Karpas-422 (cell line): ENCODE results near the gene RAD51B. TPM values are rescaled to one million over a fixed set of nuclear protein-coding genes. Genes with fewer than 3 reads are reported as not detected.

Source experiments
- DNase-seq: peaks from one replicate; pipeline ENCODE4 v3.0.0-alpha.2; 2015
- H2AFZ ChIP-seq: fragments of 200-600 bp; sonication (generic); 2 replicates; pipeline ENCODE4 v1.6.1; 2014; ENCODE audit warnings: antibody characterized with exemption, low read length, mixed read lengths
- H3K27ac ChIP-seq: fragments of 200-600 bp; sonication (generic); 2 replicates; pipeline ENCODE4 v1.5.1; 2014; ENCODE audit warnings: mild to moderate bottlenecking, low read length, moderate library complexity
- H3K27me3 ChIP-seq: fragments of 200-600 bp; sonication (generic); 2 replicates; pipeline ENCODE4 v1.6.1; 2014; ENCODE audit warnings: low read length, mixed read lengths
- H3K36me3 ChIP-seq: fragments of 200-600 bp; sonication (generic); 2 replicates; pipeline ENCODE4 v1.6.1; 2014; ENCODE audit warnings: low read length, mixed read lengths; ENCODE audit not compliant: insufficient read depth
- H3K4me1 ChIP-seq: fragments of 200-600 bp; sonication (generic); 2 replicates; pipeline ENCODE4 v1.6.1; 2014; ENCODE audit warnings: mild to moderate bottlenecking, low read length, mixed read lengths
- H3K4me2 ChIP-seq: fragments of 200-600 bp; sonication (generic); 2 replicates; pipeline ENCODE4 v1.6.1; 2014; ENCODE audit warnings: low read length, low read depth, mild to moderate bottlenecking; ENCODE audit not compliant: poor library complexity, severe bottlenecking
- H3K4me3 ChIP-seq: fragments of 200-600 bp; sonication (generic); 2 replicates; pipeline ENCODE4 v1.5.1; 2014; ENCODE audit warnings: mild to moderate bottlenecking, antibody characterized with exemption, low read length, mixed read lengths
- H3K79me2 ChIP-seq: fragments of 200-600 bp; sonication (generic); 2 replicates; pipeline ENCODE4 v1.6.1; 2014; ENCODE audit warnings: mild to moderate bottlenecking, low read length, mixed read lengths
- H3K9ac ChIP-seq: fragments of 200-600 bp; sonication (generic); 2 replicates; pipeline ENCODE4 v1.6.0; 2014; ENCODE audit warnings: low read length
- H3K9me2 ChIP-seq: fragments of 200-600 bp; sonication (generic), shearing (Covaris generic); replicated peaks from 2 replicates; pipeline ENCODE4 v1.6.0; 2014; ENCODE audit warnings: mild to moderate bottlenecking, low read length, moderate library complexity; ENCODE audit not compliant: insufficient read depth
- H3K9me3 ChIP-seq: fragments of 300-700, 200-600 bp; sonication (generic); 2 replicates; pipeline ENCODE4 v1.6.1; 2014; ENCODE audit warnings: low read length, mixed read lengths
- H4K20me1 ChIP-seq: fragments of 200-600 bp; sonication (generic); 2 replicates; pipeline ENCODE4 v1.6.1; 2014; ENCODE audit warnings: mild to moderate bottlenecking, antibody characterized with exemption, low read length, low read depth; ENCODE audit not compliant: insufficient read depth
- total RNA-seq: library from RNA; depleted of rRNA; stranded (reverse); fragments of >200 nt; shearing (Covaris generic); gene quantifications from 2 replicates; pipeline ENCODE4 v1.2.3, GENCODE V29; 2014; ENCODE audit warnings: low replicate concordance

The RAD51B gene
- total RNA-seq, 1 experiment from 2014 or later, result 107 TPM

DNA sequence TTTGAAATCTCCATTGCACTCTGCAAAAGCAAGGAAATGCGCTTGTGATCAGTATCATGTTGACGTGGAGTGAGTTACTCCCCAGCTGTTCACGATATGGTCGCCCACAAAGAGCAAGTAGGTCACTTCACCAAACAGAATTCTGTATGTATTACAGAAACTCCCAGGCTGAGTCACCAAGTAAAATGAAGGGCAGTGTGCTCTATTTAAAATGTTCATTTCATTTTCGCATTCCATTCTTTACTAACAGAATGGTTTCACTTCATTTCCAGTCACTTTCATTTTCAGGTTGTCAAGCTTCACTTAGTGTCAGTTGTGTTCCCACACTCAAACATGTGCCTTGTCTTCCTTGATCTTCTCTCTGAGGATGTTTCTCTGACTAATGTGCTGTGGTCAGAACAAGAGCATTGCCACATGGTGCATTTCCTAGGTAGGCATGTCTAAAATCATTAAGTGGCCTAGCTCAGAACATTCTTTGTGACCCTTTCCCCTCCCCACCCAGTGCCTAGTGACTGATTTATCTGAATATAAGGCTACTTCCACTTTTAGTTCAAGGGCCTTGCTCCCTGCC, 391.2 kb downstream of the RAD51B start:
- Histone ChIP-seq H4K20me1 (peaks cover 33% of the 10 kb centered on the region), H3K79me2 (no peaks in the 10 kb centered on the region), H3K4me2 (no peak overlapping the region), H3K27ac (no peak overlapping the region), H3K4me1 (no peaks in the 10 kb centered on the region), H3K27me3 (no peaks in the 10 kb centered on the region), H3K4me3 (no peak overlapping the region), H2AFZ (no peak overlapping the region), H3K9ac (no peak overlapping the region), H3K9me2 (no peaks in the 10 kb centered on the region), H3K36me3 (no peaks in the 10 kb centered on the region), H3K9me3 (no peaks in the 10 kb centered on the region)
- no peak for DNase-seq

DNA sequence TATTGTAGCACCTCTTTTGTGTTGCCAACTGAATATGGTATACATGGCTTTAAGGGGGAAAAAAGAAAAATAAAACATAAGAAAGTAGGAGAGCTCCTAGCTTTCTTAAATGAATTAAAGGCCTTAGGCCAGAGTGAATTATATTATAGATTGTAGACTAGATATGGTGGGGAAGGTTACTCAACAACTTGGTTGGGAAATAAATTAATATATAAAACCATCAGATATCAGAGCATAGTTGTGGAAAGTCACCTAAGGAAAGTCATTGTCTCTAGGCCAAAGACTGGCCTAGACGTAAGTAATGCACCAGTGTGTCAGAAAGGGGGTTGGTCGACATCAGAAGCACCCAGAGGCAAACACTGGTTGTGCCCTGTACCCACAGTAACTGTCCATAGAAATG, 391.8 kb downstream of the RAD51B start:
- H3K27me3 ChIP-seq, result no peaks in the 10 kb centered on the region
- H3K9me2 ChIP-seq, result no peaks in the 10 kb centered on the region
- no peak overlapping the region for H3K9ac ChIP-seq

DNA sequence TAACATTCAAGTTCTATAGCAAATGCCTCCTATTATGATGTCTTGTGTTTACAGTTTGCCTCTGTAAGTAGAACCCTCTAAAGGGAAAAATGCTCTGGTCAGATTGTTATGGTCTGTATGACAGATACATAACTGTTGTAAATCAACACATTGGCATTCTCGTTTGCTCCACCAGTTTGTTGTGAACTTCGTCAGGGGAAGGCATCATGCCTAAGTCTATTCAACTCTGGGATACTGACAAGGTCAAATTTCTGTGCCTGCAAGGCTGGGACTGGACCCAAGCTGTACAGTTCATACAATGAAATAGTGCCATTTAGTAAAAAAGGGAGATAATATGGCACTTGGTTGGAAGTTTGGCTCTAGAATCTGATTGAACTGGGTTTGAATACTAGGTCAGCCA, 392.3 kb downstream of the RAD51B start:
- Histone ChIP-seq H2AFZ (no peak overlapping the region), H3K9me3 (no peaks in the 10 kb centered on the region), H3K4me3 (no peak overlapping the region), H3K4me2 (no peak overlapping the region), H3K27ac (no peak overlapping the region), H3K9me2 (no peaks in the 10 kb centered on the region), H3K9ac (no peak overlapping the region), H4K20me1 (peaks cover 36% of the 10 kb centered on the region), H3K36me3 (no peaks in the 10 kb centered on the region), H3K27me3 (no peaks in the 10 kb centered on the region), H3K4me1 (no peaks in the 10 kb centered on the region), H3K79me2 (no peaks in the 10 kb centered on the region)
- DNase-seq, result no peak

More for the DNA sequence above, 391.8 kb downstream of the RAD51B start:
- Histone ChIP-seq H3K4me2 (no peak overlapping the region), H3K79me2 (no peaks in the 10 kb centered on the region), H4K20me1 (peaks cover 33% of the 10 kb centered on the region), H3K4me3 (no peak overlapping the region), H3K9me3 (no peaks in the 10 kb centered on the region), H3K36me3 (no peaks in the 10 kb centered on the region), H3K4me1 (no peaks in the 10 kb centered on the region), H3K27ac (no peak overlapping the region), H2AFZ (no peak overlapping the region)
- DNase-seq, result no peak

DNA sequence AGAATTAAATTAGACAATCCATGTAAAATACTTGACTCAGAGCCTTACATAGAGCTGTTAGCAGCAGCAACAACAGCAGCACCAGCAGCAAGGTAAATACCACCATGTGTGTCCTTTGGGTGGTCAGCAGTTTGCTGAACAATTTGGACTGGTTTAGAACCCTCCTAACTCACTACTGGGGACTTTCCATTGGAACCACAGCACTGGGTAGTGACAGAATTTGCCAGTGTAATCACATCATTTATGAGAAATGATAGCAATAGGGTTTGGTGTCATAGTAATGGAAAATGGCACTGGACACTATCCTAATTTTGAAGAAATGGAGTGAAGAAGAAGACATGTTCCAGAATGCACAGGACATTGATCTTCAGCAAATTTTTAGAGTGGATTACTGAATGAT, 392.8 kb downstream of the RAD51B start:
- H3K27ac ChIP-seq, result no peak overlapping the region
- H3K4me1 ChIP-seq, result no peaks in the 10 kb centered on the region
- H3K27me3 ChIP-seq, result no peaks in the 10 kb centered on the region
- H3K36me3 ChIP-seq, result no peaks in the 10 kb centered on the region
- no peak overlapping the region for H3K4me3 ChIP-seq
- H3K9ac ChIP-seq, result no peak overlapping the region
- no peaks in the 10 kb centered on the region for H3K9me2 ChIP-seq
- H3K79me2 ChIP-seq, result no peaks in the 10 kb centered on the region
- H3K9me3 ChIP-seq, result no peaks in the 10 kb centered on the region
- no peak overlapping the region for H3K4me2 ChIP-seq
- no peak overlapping the region for H2AFZ ChIP-seq
- DNase-seq, result no peak
- peaks cover 40% of the 10 kb centered on the region for H4K20me1 ChIP-seq

DNA sequence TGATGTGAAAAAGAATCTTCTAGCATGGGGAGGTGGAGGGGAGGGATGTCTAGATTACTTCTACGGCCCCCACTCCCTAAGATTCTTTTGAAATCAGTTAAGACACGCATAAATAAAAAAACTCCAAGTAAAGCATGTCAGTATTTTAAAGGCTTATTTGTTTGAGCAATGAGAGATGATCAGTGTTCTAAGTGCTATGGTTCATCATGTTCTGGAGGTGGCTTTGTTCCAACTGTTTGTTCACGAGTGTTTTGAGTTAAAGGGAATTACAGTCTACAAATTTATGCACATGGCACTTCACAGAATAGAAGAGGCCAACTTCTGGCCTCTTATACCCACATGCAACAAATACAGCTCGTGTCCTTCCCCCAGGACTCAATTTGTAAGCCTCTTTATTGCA, 394.9 kb downstream of the RAD51B start:
- H3K79me2 ChIP-seq, result no peaks in the 10 kb centered on the region
- H3K9ac ChIP-seq, result no peak overlapping the region
- H3K27me3 ChIP-seq, result no peaks in the 10 kb centered on the region
- no peaks in the 10 kb centered on the region for H3K9me3 ChIP-seq
- H2AFZ ChIP-seq, result no peak overlapping the region
- H3K4me2 ChIP-seq, result no peak overlapping the region
- no peak overlapping the region for H3K27ac ChIP-seq
- H4K20me1 ChIP-seq, result peaks cover 32% of the 10 kb centered on the region
- no peaks in the 10 kb centered on the region for H3K9me2 ChIP-seq
- no peak for DNase-seq
- H3K4me3 ChIP-seq, result no peak overlapping the region
- H3K36me3 ChIP-seq, result no peaks in the 10 kb centered on the region
- no peaks in the 10 kb centered on the region for H3K4me1 ChIP-seq

DNA sequence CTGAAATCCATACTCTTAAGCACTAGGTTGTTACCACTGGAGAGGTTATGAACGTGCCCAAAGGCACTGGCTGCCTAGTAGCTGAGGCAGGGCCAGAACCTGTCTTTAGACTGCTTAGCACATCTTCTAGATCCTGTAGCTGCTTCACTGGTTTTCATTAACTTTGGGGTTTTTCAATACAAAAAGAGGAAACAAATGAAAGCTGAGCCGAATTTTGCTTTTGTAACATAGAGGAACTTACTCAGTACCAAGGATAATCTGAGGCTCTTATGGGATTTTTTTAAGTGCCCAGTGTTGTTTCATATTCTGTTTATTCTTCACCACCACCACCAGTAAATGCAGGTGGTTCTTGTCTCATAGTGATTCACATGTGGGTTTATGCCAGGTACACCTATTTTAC, 396.1 kb downstream of the RAD51B start:
- H3K4me2 ChIP-seq, result no peak overlapping the region
- H3K9me2 ChIP-seq, result no peaks in the 10 kb centered on the region
- H3K4me1 ChIP-seq, result no peaks in the 10 kb centered on the region
- no peaks in the 10 kb centered on the region for H3K36me3 ChIP-seq
- H3K9ac ChIP-seq, result no peak overlapping the region
- no peaks in the 10 kb centered on the region for H3K9me3 ChIP-seq
- no peak overlapping the region for H2AFZ ChIP-seq
- H3K27me3 ChIP-seq, result no peaks in the 10 kb centered on the region
- no peak overlapping the region for H3K4me3 ChIP-seq
- DNase-seq, result peak; percentile 48
- H4K20me1 ChIP-seq, result peaks cover 32% of the 10 kb centered on the region
- H3K27ac ChIP-seq, result no peak overlapping the region
- H3K79me2 ChIP-seq, result no peaks in the 10 kb centered on the region

DNA sequence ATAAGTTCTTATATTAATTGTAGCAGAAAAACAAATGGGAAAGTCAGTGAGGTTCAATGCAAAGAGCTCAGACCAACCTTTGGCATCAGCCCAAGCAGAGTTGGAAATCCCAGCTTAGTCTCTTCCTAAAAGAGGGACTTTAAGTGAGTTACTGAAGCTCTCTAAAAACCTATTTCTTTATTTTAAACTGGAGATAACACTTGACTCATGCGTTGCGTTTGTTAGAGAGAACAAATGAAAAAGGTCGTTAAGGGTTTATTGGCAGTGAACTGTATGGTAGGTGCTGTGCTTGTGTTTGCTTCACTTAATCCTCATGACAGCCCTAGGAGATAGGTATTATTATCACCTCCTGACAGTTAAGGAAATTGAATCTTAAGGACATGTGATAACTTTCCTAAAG, 396.5 kb downstream of the RAD51B start:
- peaks cover 32% of the 10 kb centered on the region for H4K20me1 ChIP-seq
- H2AFZ ChIP-seq, result no peak overlapping the region
- DNase-seq, result no peak
- H3K27me3 ChIP-seq, result no peaks in the 10 kb centered on the region
- no peak overlapping the region for H3K4me3 ChIP-seq
- H3K9me3 ChIP-seq, result no peaks in the 10 kb centered on the region
- no peaks in the 10 kb centered on the region for H3K4me1 ChIP-seq
- H3K27ac ChIP-seq, result no peak overlapping the region
- H3K9me2 ChIP-seq, result no peaks in the 10 kb centered on the region
- H3K9ac ChIP-seq, result no peak overlapping the region
- no peaks in the 10 kb centered on the region for H3K79me2 ChIP-seq
- no peaks in the 10 kb centered on the region for H3K36me3 ChIP-seq
- no peak overlapping the region for H3K4me2 ChIP-seq

DNA sequence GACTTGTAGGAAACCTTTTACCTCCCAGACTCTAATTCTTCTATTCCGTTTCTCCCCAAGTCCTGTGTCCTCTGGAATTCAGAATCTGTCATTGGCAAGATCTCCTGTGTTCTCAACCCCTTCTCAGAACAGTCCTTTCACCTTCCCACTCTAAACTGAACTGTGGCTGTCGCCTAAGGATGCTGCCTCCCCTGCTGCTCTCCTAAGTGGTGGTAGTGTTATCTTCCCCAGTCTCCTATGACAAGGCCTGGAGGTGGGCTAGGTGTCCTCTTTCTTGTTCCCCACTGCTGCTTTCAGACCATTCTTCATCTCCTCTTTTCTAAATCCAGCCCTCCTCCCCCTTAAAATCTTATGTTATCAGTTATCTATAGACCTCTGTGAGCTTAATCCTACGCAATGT, 397.4 kb downstream of the RAD51B start:
- no peaks in the 10 kb centered on the region for H3K4me1 ChIP-seq
- H3K4me2 ChIP-seq, result no peak overlapping the region
- H3K9me3 ChIP-seq, result no peaks in the 10 kb centered on the region
- no peak for DNase-seq
- no peak overlapping the region for H3K9ac ChIP-seq
- peaks cover 32% of the 10 kb centered on the region for H4K20me1 ChIP-seq
- H3K27ac ChIP-seq, result no peak overlapping the region
- no peaks in the 10 kb centered on the region for H3K9me2 ChIP-seq
- no peaks in the 10 kb centered on the region for H3K27me3 ChIP-seq
- H3K36me3 ChIP-seq, result no peaks in the 10 kb centered on the region
- H3K79me2 ChIP-seq, result no peaks in the 10 kb centered on the region
- H2AFZ ChIP-seq, result no peak overlapping the region
- H3K4me3 ChIP-seq, result no peak overlapping the region
